Large intestine (tissue), 3 donors: ENCODE data around the gene TDRD9. TPM values are rescaled to one million over a fixed set of nuclear protein-coding genes. Genes with fewer than 3 reads are reported as not detected.
"Not testable (repeated sequence)": the region's sequence is repeated elsewhere in the genome, so short reads cannot be mapped to it uniquely, and the experiment has no call there.

Source experiments
- DNase-seq, 2 donors: peaks; one replicate each; pipeline versions ENCODE4 v3.0.0 to v3.0.0-alpha.2; 2013
- H3K27ac ChIP-seq: one replicate; pipeline ENCODE4 v1.5.1; 2013; ENCODE audit warnings: low read length
- H3K27me3 ChIP-seq: 2 replicates; pipeline ENCODE4 v1.6.1; 2013; ENCODE audit warnings: low read length; ENCODE audit not compliant: control insufficient read depth, insufficient read depth
- H3K36me3 ChIP-seq: 2 replicates; pipeline ENCODE4 v1.6.1; 2013; ENCODE audit warnings: low read length; ENCODE audit not compliant: control insufficient read depth, insufficient read depth
- H3K4me1 ChIP-seq: one replicate; pipeline ENCODE4 v1.6.1; 2013; ENCODE audit warnings: low read length; ENCODE audit not compliant: control insufficient read depth, insufficient read depth
- H3K4me3 ChIP-seq: one replicate; pipeline ENCODE4 v1.5.1; 2013; ENCODE audit warnings: low read length
- H3K9me3 ChIP-seq: one replicate; pipeline ENCODE4 v1.6.1; 2013; ENCODE audit warnings: mild to moderate bottlenecking, low read depth, low read length, moderate library complexity; ENCODE audit not compliant: control insufficient read depth
- WGBS: methylation state at CpG from one replicate; pipeline ENCODE4 v1.1.5; 2013; ENCODE audit warnings: low lambda C conversion rate; ENCODE audit not compliant: insufficient coverage; 5-methylcytosine and 5-hydroxymethylcytosine counted together
- polyA plus RNA-seq: library from polyadenylated mRNA; unstranded; fragments of 120-200 nt; gene quantifications from one replicate; pipeline ENCODE4 v1.2.1, GENCODE V29; 2013

TDRD9 gene
- polyA plus RNA-seq, 1 donor, result 0.46 TPM

- H3K36me3 ChIP-seq, result no peaks in the 10 kb centered on the region
- H3K9me3 ChIP-seq, result no peaks in the 10 kb centered on the region
- peaks cover 2% of the 10 kb centered on the region for H3K27me3 ChIP-seq
- no peaks in the 10 kb centered on the region for H3K4me1 ChIP-seq
- H3K4me3 ChIP-seq, result no peak overlapping the region
- H3K27ac ChIP-seq, result no peak overlapping the region
- no CpG with 5 or more reads among the region's 2 CpGs for WGBS
- no peak for DNase-seq
Observed at GRCh38 chr14:103948442-103948841, 20.2 kb downstream of the TDRD9 start.

GRCh38 chr14:103949131-103949790 lies 21.0 kb downstream of the TDRD9 start:
- H3K27ac ChIP-seq, result no peak overlapping the region
- no peaks in the 10 kb centered on the region for H3K36me3 ChIP-seq
- no peaks in the 10 kb centered on the region for H3K4me1 ChIP-seq

DNA sequence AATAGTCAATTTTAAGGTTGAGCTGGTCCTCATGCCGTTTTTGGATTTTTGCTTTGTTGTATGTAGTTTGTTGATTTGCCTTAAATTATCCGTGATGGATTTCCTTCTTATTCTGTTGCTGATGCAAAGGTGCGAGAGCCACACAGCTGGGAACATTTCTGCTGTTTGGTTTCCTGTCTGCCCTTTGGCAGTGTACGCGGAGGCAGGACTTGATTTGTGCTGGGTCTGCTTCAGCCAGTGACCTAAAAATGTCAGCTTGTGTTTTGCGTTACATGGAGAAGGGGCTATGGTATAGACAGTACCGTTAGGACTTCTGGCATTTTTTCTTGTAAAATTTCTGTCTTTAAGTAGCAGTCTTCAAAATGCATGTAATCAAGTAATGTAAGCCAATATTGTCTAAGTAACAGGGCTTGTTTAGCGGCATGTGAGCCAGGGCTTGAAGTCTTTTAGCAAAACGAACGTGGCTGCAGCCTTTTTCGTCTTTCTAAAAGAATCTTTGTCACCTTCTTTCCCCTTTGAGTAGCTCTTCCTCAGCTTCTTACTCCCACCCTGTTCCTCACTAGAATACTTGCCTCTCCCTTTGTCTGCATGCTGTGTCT lies 32.3 kb downstream of the TDRD9 start:
- WGBS, result 74% methylated on average over 4 of the region's 11 CpGs
- no peaks in the 10 kb centered on the region for H3K27me3 ChIP-seq
- no peaks in the 10 kb centered on the region for H3K9me3 ChIP-seq
- no peak overlapping the region for H3K4me3 ChIP-seq
- H3K36me3 ChIP-seq, result no peaks in the 10 kb centered on the region
- H3K4me1 ChIP-seq, result no peaks in the 10 kb centered on the region
- H3K27ac ChIP-seq, result no peak overlapping the region
- DNase-seq, result no peak

More at GRCh38 chr14:103949131-103949790, 21.0 kb downstream of the TDRD9 start:
- H3K4me3 ChIP-seq, result no peak overlapping the region
- no peaks in the 10 kb centered on the region for H3K9me3 ChIP-seq
- no peak for DNase-seq
- no peaks in the 10 kb centered on the region for H3K27me3 ChIP-seq
- 88% methylated on average over 1 of the region's 5 CpGs for WGBS

DNA sequence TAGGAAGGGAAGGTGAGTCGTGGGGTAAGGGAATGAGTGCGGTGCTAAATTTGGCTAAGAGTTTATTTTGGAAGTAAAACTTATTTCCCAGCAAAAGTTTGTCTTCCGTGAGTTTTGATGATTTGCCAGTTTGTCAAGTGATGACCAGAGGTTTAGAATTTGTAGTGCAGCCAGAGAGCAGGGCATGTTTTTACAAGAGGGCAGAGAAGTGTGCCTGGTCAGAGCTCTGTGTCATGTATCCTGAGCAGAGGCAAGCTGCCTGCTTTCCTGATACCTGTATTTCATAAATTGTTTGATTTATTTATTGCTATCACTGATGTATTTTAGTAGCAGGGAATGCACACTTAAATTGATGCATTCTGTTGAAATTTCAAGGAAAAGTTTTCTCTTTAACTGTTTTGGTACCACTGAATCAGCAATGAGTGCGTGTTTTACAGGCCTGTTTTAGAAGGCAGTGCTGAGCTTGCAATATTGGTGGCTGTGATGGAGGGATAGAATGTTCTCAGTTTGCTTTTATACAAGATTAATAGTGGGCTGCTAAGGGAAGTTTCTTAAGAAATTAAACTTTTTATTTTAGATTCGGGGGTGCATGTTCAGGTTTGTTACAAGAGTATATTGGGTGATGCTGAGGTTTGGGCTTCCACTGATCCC lies 33.8 kb downstream of the TDRD9 start:
- Histone ChIP-seq H3K4me1 (no peaks in the 10 kb centered on the region), H3K36me3 (no peaks in the 10 kb centered on the region), H3K4me3 (no peak overlapping the region), H3K27me3 (no peaks in the 10 kb centered on the region), H3K27ac (no peak overlapping the region), H3K9me3 (no peaks in the 10 kb centered on the region)
- no peak for DNase-seq
- WGBS, result no CpG with 5 or more reads among the region's 5 CpGs

DNA sequence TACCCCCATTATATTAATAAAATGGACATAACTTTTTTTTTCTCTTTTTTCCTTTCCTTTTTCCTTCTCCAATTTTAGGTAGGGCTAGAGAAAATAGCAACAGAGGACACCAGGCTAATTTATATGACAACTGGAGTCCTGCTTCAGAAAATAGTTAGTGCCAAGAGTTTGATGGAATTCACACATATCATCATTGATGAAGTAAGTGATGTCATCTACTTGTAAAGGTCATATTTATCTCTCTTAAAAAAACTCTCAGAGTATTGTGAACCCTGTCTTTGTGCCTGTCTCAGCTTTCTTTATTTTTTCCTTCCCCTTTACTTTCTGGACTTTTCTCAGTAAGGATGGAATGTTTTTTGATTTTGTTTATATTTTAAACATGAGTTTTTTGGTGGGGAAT lies 38.4 kb downstream of the TDRD9 start:
- H3K4me1 ChIP-seq, result no peaks in the 10 kb centered on the region
- H3K36me3 ChIP-seq, result no peaks in the 10 kb centered on the region
- no peaks in the 10 kb centered on the region for H3K9me3 ChIP-seq
- H3K27me3 ChIP-seq, result no peaks in the 10 kb centered on the region
- H3K4me3 ChIP-seq, result no peak overlapping the region
- no peak for DNase-seq
- no peak overlapping the region for H3K27ac ChIP-seq

DNA sequence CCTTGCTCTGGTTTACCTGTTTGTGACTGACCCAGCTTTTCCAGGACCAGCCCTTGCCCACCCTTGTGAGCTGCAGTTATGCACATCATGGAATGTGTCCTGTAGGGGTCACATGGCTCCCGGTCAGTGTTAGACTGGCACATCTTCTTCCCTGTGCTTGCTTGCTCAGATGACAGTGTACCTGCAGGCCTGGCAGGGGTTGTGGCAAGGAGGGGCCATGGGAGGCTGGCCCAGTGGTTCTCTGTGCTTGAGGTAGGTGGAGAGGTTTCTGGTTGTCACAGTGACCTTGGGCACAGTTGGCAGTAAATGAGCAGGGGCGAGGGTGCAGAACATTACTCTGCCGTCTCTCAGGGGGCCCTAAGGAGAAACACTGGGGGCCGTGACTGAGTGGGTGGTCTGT lies 41.7 kb downstream of the TDRD9 start:
- H3K4me1 ChIP-seq, result no peaks in the 10 kb centered on the region
- no peaks in the 10 kb centered on the region for H3K36me3 ChIP-seq
- DNase-seq, result no peak
- H3K27ac ChIP-seq, result no peak overlapping the region
- WGBS, result 70% methylated on average over 2 of the region's 4 CpGs
- H3K9me3 ChIP-seq, result no peaks in the 10 kb centered on the region
- no peak overlapping the region for H3K4me3 ChIP-seq
- H3K27me3 ChIP-seq, result no peaks in the 10 kb centered on the region

DNA sequence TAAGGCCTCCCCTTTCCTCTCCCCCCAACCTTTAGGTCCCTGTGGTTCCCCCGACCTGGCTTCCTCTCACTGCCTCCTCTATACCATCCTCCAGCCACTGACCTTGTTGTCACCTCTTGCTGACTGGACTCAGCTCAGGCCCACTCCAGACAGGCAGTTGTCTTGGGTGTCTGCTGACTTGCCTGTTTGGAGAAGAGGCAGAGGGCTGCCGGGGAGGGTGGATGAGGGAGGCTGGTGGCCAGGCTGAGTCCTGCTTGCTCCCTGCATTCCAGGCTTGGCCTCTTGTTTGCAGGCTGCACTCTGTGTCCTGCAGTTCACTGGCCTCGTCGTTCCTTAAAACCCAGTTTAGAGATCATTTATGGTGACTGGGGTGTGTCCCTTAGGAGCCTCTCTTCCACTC lies 45.1 kb downstream of the TDRD9 start:
- Histone ChIP-seq H3K36me3 (no peaks in the 10 kb centered on the region), H3K27ac (no peak overlapping the region), H3K4me1 (no peaks in the 10 kb centered on the region), H3K27me3 (no peaks in the 10 kb centered on the region), H3K4me3 (no peak overlapping the region), H3K9me3 (no peaks in the 10 kb centered on the region)
- DNase-seq, result no peak
- WGBS, result no CpG with 5 or more reads among the region's 4 CpGs

- no peaks in the 10 kb centered on the region for H3K27me3 ChIP-seq
- 89% methylated on average over 1 of the region's 2 CpGs for WGBS
- DNase-seq, result no peak
- no peaks in the 10 kb centered on the region for H3K36me3 ChIP-seq
- no peak overlapping the region for H3K27ac ChIP-seq
- H3K9me3 ChIP-seq, result no peaks in the 10 kb centered on the region
- H3K4me1 ChIP-seq, result no peaks in the 10 kb centered on the region
- H3K4me3 ChIP-seq, result no peak overlapping the region
Observed at GRCh38 chr14:103974575-103974974, 46.3 kb downstream of the TDRD9 start.

- not testable (repeated sequence) for H3K27me3 ChIP-seq, H3K4me1 ChIP-seq, H3K9me3 ChIP-seq, H3K4me3 ChIP-seq, H3K36me3 ChIP-seq, H3K27ac ChIP-seq, DNase-seq
- no CpG with 5 or more reads among the region's 14 CpGs for WGBS
Observed at GRCh38 chr14:103980623-103981238, 52.5 kb downstream of the TDRD9 start.

DNA sequence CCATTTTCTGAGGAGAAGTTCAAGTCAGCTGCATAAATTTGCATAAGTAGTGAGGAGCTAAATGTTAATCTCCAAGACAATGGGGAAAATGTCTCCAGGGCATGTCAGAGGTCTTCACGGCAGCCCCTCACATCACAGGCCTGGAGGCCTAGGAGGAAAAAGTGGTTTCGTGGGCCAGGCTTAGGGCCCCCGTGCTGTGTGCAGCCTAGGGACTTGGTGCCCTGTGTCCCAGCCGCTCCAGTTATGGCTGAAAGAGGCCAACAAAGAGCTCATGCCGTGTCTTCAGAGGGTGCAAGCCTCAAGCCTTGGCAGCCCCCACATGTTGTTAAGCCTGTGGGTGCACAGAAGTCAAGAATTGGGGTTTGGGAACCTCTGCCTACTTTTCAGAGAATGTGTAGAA lies 55.9 kb downstream of the TDRD9 start:
- Histone ChIP-seq H3K36me3 (no peaks in the 10 kb centered on the region), H3K27me3 (no peaks in the 10 kb centered on the region), H3K4me3 (no peak overlapping the region), H3K9me3 (peaks cover 2% of the 10 kb centered on the region), H3K27ac (no peak overlapping the region), H3K4me1 (no peaks in the 10 kb centered on the region)
- DNase-seq, result no peak
- no CpG with 5 or more reads among the region's 5 CpGs for WGBS
